ENCODE data around the gene RAC3. TPM values are rescaled to one million over a fixed set of nuclear protein-coding genes. Genes with fewer than 3 reads are reported as not detected.

The RAC3 gene
- total and polyA plus RNA-seq, 8 donors, result 4.2 to 23.4 (median 14.0) TPM

DNA sequence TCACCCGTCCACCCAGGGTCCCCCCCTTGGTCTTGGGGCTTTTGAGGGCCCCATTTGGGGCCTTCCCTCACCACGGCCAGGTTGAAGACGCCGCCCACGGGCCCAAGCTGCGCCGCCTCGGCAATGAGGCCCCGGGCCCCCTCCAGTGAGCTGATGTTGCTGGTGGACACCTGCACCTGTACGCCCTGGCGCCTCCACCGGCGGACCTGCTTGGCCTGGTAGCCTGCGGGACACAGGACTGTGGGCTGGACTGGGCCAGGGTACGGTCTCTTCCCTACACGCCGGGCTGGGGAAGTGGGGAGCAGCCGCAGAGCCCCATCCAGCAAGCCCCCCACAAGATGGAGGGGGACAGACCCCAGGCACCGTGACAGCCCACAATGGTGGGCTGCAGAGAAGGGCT is 51.0 kb downstream of the RAC3 start:
- H3K4me3 ChIP-seq, result no peak overlapping the region
- DNase-seq (no peak), ATAC-seq (no peak)
- H3K9me3 ChIP-seq, result no peaks in the 10 kb centered on the region
- intact Hi-C loops (cut with DNase I), result no loop called here
- H3K27me3 ChIP-seq, result no peaks in the 10 kb centered on the region
- no peaks in the 10 kb centered on the region for H3K4me1 ChIP-seq
- no peak overlapping the region for H3K27ac ChIP-seq
- H3K36me3 ChIP-seq, result peaks cover 0 to 100% of the 10 kb centered on the region in 2 donors
- TF ChIP-seq CTCF (IDR thresholded peaks at IDR 0.05), result no peak

DNA sequence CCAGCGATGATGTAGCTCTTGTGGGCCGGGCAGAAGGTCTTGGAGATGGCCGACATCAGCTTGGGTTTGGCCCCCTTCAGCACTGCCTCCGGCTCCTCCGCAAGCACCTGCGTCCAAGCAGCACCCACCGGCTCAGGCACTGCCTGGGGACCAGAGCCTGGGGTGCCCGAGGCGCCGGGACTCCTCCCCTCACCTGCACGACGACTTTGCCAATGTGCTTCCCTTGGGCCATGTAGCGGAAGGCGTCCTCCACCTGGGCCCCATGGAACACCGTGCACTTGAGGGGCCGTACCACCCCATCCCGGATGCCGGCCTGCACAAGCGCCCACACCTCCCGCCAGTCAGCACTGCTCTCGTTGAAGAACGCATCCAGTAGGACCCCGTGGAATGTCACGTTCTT is 51.5 kb downstream of the RAC3 start:
- no peaks in the 10 kb centered on the region for H3K9me3 ChIP-seq
- peaks cover 0 to 100% of the 10 kb centered on the region in 2 donors for H3K36me3 ChIP-seq
- no peak for DNase-seq
- no peak overlapping the region for H3K27ac ChIP-seq
- intact Hi-C loops (cut with DNase I), result no loop called here
- no peaks in the 10 kb centered on the region for H3K27me3 ChIP-seq
- H3K4me3 ChIP-seq, result no peak overlapping the region
- no peak for TF ChIP-seq CTCF (IDR thresholded peaks at IDR 0.05)
- ATAC-seq, result no peak
- H3K4me1 ChIP-seq, result no peaks in the 10 kb centered on the region

Other genes starting within 250 kb of the RAC3 start
- gene GCGR, start 227.5 kb upstream of the RAC3 start, total RNA-seq, result under 1 TPM in 1 of 2 donors, not detected in 1; 0.13 TPM
- under 1 TPM in 4 of 6 donors, not detected in 2; 0.14 to 0.37 (median 0.29) TPM for gene GCGR, start 227.5 kb upstream of the RAC3 start, polyA plus RNA-seq (ENCODE audit: insufficient read length in 6 of 6)
- 10 to 100 TPM; 61.7 to 74.0 TPM for gene MCRIP1, start 198.4 kb upstream of the RAC3 start, total RNA-seq
- gene MCRIP1, start 198.4 kb upstream of the RAC3 start, polyA plus RNA-seq (ENCODE audit: insufficient read length in 6 of 6), result 10 to 100 TPM; 67.6 to 97.6 (median 89.2) TPM
- gene PPP1R27, start 196.6 kb upstream of the RAC3 start, total RNA-seq, result not detected
- under 1 TPM in 2 of 6 donors, not detected in 4; 0.11 to 0.28 TPM for gene PPP1R27, start 196.6 kb upstream of the RAC3 start, polyA plus RNA-seq (ENCODE audit: insufficient read length in 6 of 6)
- 100 to 1,000 TPM; 851 to 935 TPM for gene P4HB, start 171.1 kb upstream of the RAC3 start, total RNA-seq
- gene P4HB, start 171.1 kb upstream of the RAC3 start, polyA plus RNA-seq (ENCODE audit: insufficient read length in 6 of 6), result 100 to 1,000 TPM; 485 to 650 (median 511) TPM
- 100 to 1,000 TPM; 339 to 481 TPM for gene ARHGDIA, start 160.3 kb upstream of the RAC3 start, total RNA-seq
- 100 to 1,000 TPM; 139 to 266 (median 174) TPM for gene ARHGDIA, start 160.3 kb upstream of the RAC3 start, polyA plus RNA-seq (ENCODE audit: insufficient read length in 6 of 6)
- gene ALYREF, start 140.1 kb upstream of the RAC3 start, total RNA-seq, result 10 to 100 TPM; 42.7 to 69.7 TPM
- 10 to 100 TPM; 60.4 to 85.9 (median 68.0) TPM for gene ALYREF, start 140.1 kb upstream of the RAC3 start, polyA plus RNA-seq (ENCODE audit: insufficient read length in 6 of 6)
- 100 to 1,000 TPM; 121 to 124 TPM for gene ANAPC11, start 140.0 kb upstream of the RAC3 start, total RNA-seq
- 100 to 1,000 TPM in 1 of 6 donors, 10 to 100 TPM in 5; 64.2 to 100 (median 82.8) TPM for gene ANAPC11, start 140.0 kb upstream of the RAC3 start, polyA plus RNA-seq (ENCODE audit: insufficient read length in 6 of 6)
- under 1 TPM; 0.26 to 0.60 TPM for gene NPB, start 129.4 kb upstream of the RAC3 start, total RNA-seq
- gene NPB, start 129.4 kb upstream of the RAC3 start, polyA plus RNA-seq (ENCODE audit: insufficient read length in 6 of 6), result 1 to 10 TPM in 5 of 6 donors, under 1 TPM in 1; 0.90 to 2.1 (median 1.4) TPM
- 10 to 100 TPM; 38.0 to 57.7 TPM for gene PCYT2, start 120.3 kb upstream of the RAC3 start, total RNA-seq
- gene PCYT2, start 120.3 kb upstream of the RAC3 start, polyA plus RNA-seq (ENCODE audit: insufficient read length in 6 of 6), result 10 to 100 TPM; 12.7 to 24.1 (median 17.3) TPM
- gene SIRT7, start 113.5 kb upstream of the RAC3 start, total RNA-seq, result 10 to 100 TPM; 23.9 to 37.9 TPM
- gene SIRT7, start 113.5 kb upstream of the RAC3 start, polyA plus RNA-seq (ENCODE audit: insufficient read length in 6 of 6), result 10 to 100 TPM; 11.6 to 17.3 (median 12.6) TPM
- gene MAFG, start 103.9 kb upstream of the RAC3 start, total RNA-seq, result 10 to 100 TPM; 25.3 to 39.8 TPM
- 10 to 100 TPM in 4 of 6 donors, 1 to 10 TPM in 2; 8.1 to 14.6 (median 10.7) TPM for gene MAFG, start 103.9 kb upstream of the RAC3 start, polyA plus RNA-seq (ENCODE audit: insufficient read length in 6 of 6)
- gene PYCR1, start 94.4 kb upstream of the RAC3 start, total RNA-seq, result 10 to 100 TPM; 74.0 to 83.0 TPM
- gene PYCR1, start 94.4 kb upstream of the RAC3 start, polyA plus RNA-seq (ENCODE audit: insufficient read length in 6 of 6), result 10 to 100 TPM; 34.9 to 71.6 (median 38.0) TPM
- not detected for gene MYADML2, start 84.4 kb upstream of the RAC3 start, total RNA-seq
- gene MYADML2, start 84.4 kb upstream of the RAC3 start, polyA plus RNA-seq (ENCODE audit: insufficient read length in 6 of 6), result under 1 TPM in 5 of 6 donors, not detected in 1; 0.08 to 0.20 (median 0.09) TPM
- 1 to 10 TPM in 1 of 2 donors, under 1 TPM in 1; 0.79 to 1.0 TPM for gene NOTUM, start 70.5 kb upstream of the RAC3 start, total RNA-seq
- 10 to 100 TPM; 40.3 to 71.4 (median 67.0) TPM for gene NOTUM, start 70.5 kb upstream of the RAC3 start, polyA plus RNA-seq (ENCODE audit: insufficient read length in 6 of 6)
- 10 to 100 TPM; 35.1 to 40.2 TPM for gene ASPSCR1, start 54.0 kb upstream of the RAC3 start, total RNA-seq
- gene ASPSCR1, start 54.0 kb upstream of the RAC3 start, polyA plus RNA-seq (ENCODE audit: insufficient read length in 6 of 6), result 10 to 100 TPM; 36.0 to 64.3 (median 48.6) TPM
- 10 to 100 TPM; 42.9 to 77.7 TPM for gene CENPX, start 8.8 kb upstream of the RAC3 start, total RNA-seq
- 10 to 100 TPM; 44.1 to 61.8 (median 49.8) TPM for gene CENPX, start 8.8 kb upstream of the RAC3 start, polyA plus RNA-seq (ENCODE audit: insufficient read length in 6 of 6)
- gene LRRC45, start 8.4 kb upstream of the RAC3 start, total RNA-seq, result 10 to 100 TPM; 16.9 to 20.7 TPM
- gene LRRC45, start 8.4 kb upstream of the RAC3 start, polyA plus RNA-seq (ENCODE audit: insufficient read length in 6 of 6), result 10 to 100 TPM; 12.0 to 23.2 (median 17.6) TPM
- gene DCXR, start 6.0 kb downstream of the RAC3 start, total RNA-seq, result 100 to 1,000 TPM; 113 to 152 TPM
- gene DCXR, start 6.0 kb downstream of the RAC3 start, polyA plus RNA-seq (ENCODE audit: insufficient read length in 6 of 6), result 10 to 100 TPM; 56.0 to 81.5 (median 69.3) TPM
- 10 to 100 TPM; 29.3 to 44.9 TPM for gene RFNG, start 20.1 kb downstream of the RAC3 start, total RNA-seq
- gene RFNG, start 20.1 kb downstream of the RAC3 start, polyA plus RNA-seq (ENCODE audit: insufficient read length in 6 of 6), result 10 to 100 TPM; 35.2 to 52.7 (median 46.7) TPM
- gene GPS1, start 20.2 kb downstream of the RAC3 start, total RNA-seq, result 100 to 1,000 TPM in 1 of 2 donors, 10 to 100 TPM in 1; 75.3 to 101 TPM
- gene GPS1, start 20.2 kb downstream of the RAC3 start, polyA plus RNA-seq (ENCODE audit: insufficient read length in 6 of 6), result 10 to 100 TPM; 69.2 to 90.8 (median 78.8) TPM
- 100 to 1,000 TPM; 102 to 103 TPM for gene DUS1L, start 34.1 kb downstream of the RAC3 start, total RNA-seq
- gene DUS1L, start 34.1 kb downstream of the RAC3 start, polyA plus RNA-seq (ENCODE audit: insufficient read length in 6 of 6), result 10 to 100 TPM; 55.7 to 95.8 (median 69.4) TPM
- gene FASN, start 66.6 kb downstream of the RAC3 start, total RNA-seq, result 100 to 1,000 TPM; 288 to 550 TPM
- 10 to 100 TPM; 18.0 to 63.8 (median 36.0) TPM for gene FASN, start 66.6 kb downstream of the RAC3 start, polyA plus RNA-seq (ENCODE audit: insufficient read length in 6 of 6)
- 10 to 100 TPM; 41.7 to 54.5 TPM for gene CCDC57, start 181.2 kb downstream of the RAC3 start, total RNA-seq
- 10 to 100 TPM; 50.4 to 73.4 (median 65.9) TPM for gene CCDC57, start 181.2 kb downstream of the RAC3 start, polyA plus RNA-seq (ENCODE audit: insufficient read length in 6 of 6)
- gene SLC16A3, start 197.4 kb downstream of the RAC3 start, total RNA-seq, result 100 to 1,000 TPM in 1 of 2 donors, 10 to 100 TPM in 1; 71.2 to 149 TPM
- gene SLC16A3, start 197.4 kb downstream of the RAC3 start, polyA plus RNA-seq (ENCODE audit: insufficient read length in 6 of 6), result 10 to 100 TPM; 13.0 to 21.2 (median 17.8) TPM
- 100 to 1,000 TPM; 122 to 160 TPM for gene CSNK1D, start 242.0 kb downstream of the RAC3 start, total RNA-seq
- 100 to 1,000 TPM; 101 to 145 (median 119) TPM for gene CSNK1D, start 242.0 kb downstream of the RAC3 start, polyA plus RNA-seq (ENCODE audit: insufficient read length in 6 of 6)

Data from left lung (tissue), 10 donors.